ENCODE data around the gene SYNPO2.
"Not testable (repeated sequence)": the region's sequence is repeated elsewhere in the genome, so short reads cannot be mapped to it uniquely, and the experiment has no call there.

The SYNPO2 gene

GRCh38 chr4:119050527-119051090 lies 162.0 kb downstream of the SYNPO2 start:
- H3K4me1 Mint-ChIP-seq = no peaks in the 10 kb centered on the region
- no peak for DNase-seq

DNA sequence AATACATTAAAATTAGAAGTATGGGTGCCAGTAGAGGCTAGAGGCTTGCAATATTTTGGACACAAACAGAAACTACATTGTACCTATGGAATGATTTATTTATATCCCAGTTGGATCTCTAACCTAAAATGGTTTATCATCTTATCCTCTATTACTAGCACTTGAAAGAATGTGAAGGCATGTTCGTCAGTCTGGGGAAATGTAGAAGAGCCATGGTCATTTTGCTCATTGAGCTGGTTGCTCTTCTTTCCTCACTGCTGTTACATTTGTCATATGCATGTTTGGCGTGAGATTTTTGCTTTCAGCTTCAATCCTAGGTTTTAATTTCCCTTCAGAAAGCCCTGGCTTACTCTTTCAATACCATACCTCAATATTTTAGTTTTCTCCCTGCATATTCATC lies 164.6 kb downstream of the SYNPO2 start:
- H3K9me3 Mint-ChIP-seq = no peaks in the 10 kb centered on the region
- DNase-seq = no peak
- H3K27ac Mint-ChIP-seq = no peak overlapping the region
- no peaks in the 10 kb centered on the region for H3K4me1 Mint-ChIP-seq
- no peak overlapping the region for H3K4me3 Mint-ChIP-seq
- H3K27me3 Mint-ChIP-seq = peaks cover 8% of the 10 kb centered on the region
- ATAC-seq = no peak

More at GRCh38 chr4:119050527-119051090, 162.0 kb downstream of the SYNPO2 start:
- Mint-ChIP-seq H3K27me3 (peaks cover 8% of the 10 kb centered on the region), H3K9me3 (no peaks in the 10 kb centered on the region), H3K4me3 (no peak overlapping the region), H3K27ac (no peak overlapping the region)
- no peak for ATAC-seq

- Mint-ChIP-seq H3K9me3 (no peaks in the 10 kb centered on the region), H3K4me3 (no peak overlapping the region), H3K27me3 (peaks cover 8% of the 10 kb centered on the region), H3K4me1 (no peaks in the 10 kb centered on the region), H3K27ac (no peak overlapping the region)
- ATAC-seq = no peak
- DNase-seq = no peak
These were observed 165.3 kb downstream of the SYNPO2 start for GRCh38 chr4:119053997-119054396.

- Mint-ChIP-seq H3K4me1 (no peaks in the 10 kb centered on the region), H3K27ac (no peak overlapping the region), H3K9me3 (no peaks in the 10 kb centered on the region), H3K27me3 (peaks cover 8% of the 10 kb centered on the region), H3K4me3 (no peak overlapping the region)
- DNase-seq = no peak
- ATAC-seq = no peak
These were observed 168.8 kb downstream of the SYNPO2 start for GRCh38 chr4:119057417-119057816.

DNA sequence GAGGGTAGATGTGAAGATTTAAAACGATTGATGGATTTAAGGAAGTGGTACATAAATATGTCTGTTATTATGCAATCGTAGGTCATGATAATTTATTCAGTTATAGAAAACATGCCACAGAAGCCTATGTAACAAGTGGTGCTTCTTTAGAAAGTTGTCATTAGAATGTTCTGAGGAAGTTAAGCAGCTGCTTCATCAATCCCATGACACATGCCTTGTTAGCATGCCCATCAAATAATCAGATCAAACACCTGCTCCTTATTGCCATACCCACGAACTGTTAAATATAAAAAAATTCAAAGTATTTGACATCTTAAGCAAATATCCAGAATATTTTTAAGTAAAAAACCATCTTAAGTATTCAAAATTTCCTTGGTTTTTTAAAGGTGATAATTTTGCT lies 170.6 kb downstream of the SYNPO2 start:
- ATAC-seq (no peak), DNase-seq (no peak)
- H3K27ac Mint-ChIP-seq = no peak overlapping the region

GRCh38 chr4:119067125-119067524 lies 178.5 kb downstream of the SYNPO2 start:
- H3K4me1 Mint-ChIP-seq, ATAC-seq, H3K9me3 Mint-ChIP-seq, DNase-seq, H3K27ac Mint-ChIP-seq, H3K4me3 Mint-ChIP-seq: not testable (repeated sequence)
- peaks cover 20% of the 10 kb centered on the region for H3K27me3 Mint-ChIP-seq

More for the DNA sequence above, 170.6 kb downstream of the SYNPO2 start:
- no peaks in the 10 kb centered on the region for H3K4me1 Mint-ChIP-seq
- no peak overlapping the region for H3K4me3 Mint-ChIP-seq
- H3K27me3 Mint-ChIP-seq = peaks cover 6% of the 10 kb centered on the region
- H3K9me3 Mint-ChIP-seq = no peaks in the 10 kb centered on the region

DNA sequence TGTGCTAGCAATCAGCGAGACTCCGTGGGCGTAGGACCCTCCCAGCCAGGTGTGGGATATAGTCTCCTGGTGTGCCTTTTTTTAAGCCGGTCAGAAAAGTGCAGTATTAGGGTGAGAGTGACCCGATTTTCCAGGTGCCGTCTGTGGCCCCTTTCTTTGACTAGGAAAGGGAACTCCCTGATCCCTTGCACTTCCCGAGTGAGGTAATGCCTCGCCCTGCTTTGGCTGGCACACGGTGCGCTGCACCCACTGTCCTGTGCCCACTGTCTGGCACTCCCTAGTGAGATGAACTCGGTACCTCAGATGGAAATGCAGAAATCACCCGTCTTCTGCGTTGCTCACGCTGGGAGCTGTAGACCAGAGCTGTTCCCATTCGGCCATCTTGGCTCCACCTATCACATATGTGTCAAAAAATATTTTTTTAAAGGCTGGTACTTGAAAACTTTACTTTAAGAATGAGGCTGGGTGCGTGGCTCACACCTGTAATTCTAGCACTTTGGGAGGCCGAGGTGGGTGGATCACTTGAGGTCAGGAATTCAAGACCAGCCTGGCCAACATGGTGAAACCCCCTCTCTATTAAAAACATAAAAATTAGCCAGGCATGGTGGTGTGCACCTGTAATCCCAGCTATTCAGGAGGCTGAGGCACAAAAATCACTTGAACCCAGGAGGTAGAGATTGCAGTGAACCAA lies 179.2 kb downstream of the SYNPO2 start:
- H3K27me3 Mint-ChIP-seq = peaks cover 20% of the 10 kb centered on the region

DNA sequence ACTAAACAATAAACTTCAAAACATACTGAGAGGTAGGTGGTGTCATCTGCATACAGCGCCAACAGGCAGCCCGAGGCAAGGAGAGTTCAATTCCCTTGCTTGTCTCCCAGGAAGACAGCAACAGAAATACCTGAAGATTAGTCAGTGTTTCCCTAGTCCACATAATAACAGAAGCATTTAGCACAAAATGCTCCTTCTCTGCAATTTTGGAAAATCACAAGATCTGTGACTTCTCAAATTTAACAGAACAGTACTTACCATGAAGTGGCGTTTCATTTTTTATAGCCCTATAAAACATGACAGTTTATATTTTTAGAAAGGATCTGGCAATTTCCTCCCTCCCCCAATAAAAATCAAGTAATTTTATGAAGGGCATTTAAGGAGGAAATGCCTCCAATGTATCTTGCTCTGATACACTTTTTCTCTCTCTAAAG lies 179.9 kb downstream of the SYNPO2 start:
- Mint-ChIP-seq H3K9me3 (peaks cover 5 to 8% of the 10 kb centered on the region in 2 donors), H3K4me1 (no peaks in the 10 kb centered on the region), H3K27me3 (peaks cover 20% of the 10 kb centered on the region), H3K4me3 (no peak overlapping the region), H3K27ac (no peak overlapping the region)
- no peak for DNase-seq
- ATAC-seq = no peak

More for the DNA sequence above, 179.2 kb downstream of the SYNPO2 start:
- ATAC-seq, H3K4me1 Mint-ChIP-seq, H3K4me3 Mint-ChIP-seq, H3K9me3 Mint-ChIP-seq, DNase-seq, H3K27ac Mint-ChIP-seq: not testable (repeated sequence)

- H3K4me1 Mint-ChIP-seq = no peaks in the 10 kb centered on the region
- no peak for ATAC-seq
- H3K27ac Mint-ChIP-seq = no peak overlapping the region
- H3K27me3 Mint-ChIP-seq = peaks cover 12% of the 10 kb centered on the region
- no peak for DNase-seq
- peaks cover 5 to 8% of the 10 kb centered on the region in 2 donors for H3K9me3 Mint-ChIP-seq
- H3K4me3 Mint-ChIP-seq = no peak overlapping the region
These were observed 181.6 kb downstream of the SYNPO2 start for GRCh38 chr4:119070301-119070700.

DNA sequence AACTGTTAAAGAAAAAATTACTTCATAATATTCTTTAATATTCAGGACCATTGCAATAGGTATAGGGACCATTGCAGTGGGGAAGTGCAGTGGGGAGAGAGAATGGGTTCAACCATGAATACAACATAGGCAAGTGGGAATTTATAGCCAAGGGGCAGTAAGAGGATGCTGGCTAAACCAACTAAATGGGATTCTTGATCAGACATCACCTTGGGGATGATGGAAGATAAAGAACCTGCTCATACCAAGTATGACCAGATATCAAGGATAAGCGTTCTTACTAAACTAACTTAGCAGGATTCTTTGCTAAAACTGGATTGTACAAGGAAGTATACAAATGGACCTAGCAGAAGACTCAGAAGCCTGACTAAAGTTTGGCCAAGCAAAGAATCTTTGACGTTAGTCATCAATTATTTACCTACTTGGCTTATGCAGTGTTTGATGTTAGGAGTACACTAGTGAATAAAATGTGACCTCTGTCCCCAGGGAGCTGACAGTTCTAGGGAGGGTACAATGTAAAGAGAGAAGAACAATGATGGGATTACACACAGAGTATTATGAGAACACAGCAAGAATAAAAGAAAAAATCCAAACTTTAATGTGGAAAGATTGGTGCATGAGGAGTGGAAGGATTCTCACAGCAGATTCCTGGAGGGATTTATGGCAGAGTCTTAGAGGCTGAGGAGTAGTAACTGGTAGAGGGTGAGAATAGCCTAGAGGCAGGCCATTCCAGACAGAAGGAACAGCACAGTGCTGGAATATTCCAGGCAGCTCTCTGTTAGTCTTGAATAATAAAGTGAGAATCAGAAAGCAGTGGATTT lies 192.3 kb downstream of the SYNPO2 start:
- H3K9me3 Mint-ChIP-seq = no peaks in the 10 kb centered on the region
- no peak overlapping the region for H3K4me3 Mint-ChIP-seq
- DNase-seq (no peak), ATAC-seq (no peak)
- no peaks in the 10 kb centered on the region for H3K27me3 Mint-ChIP-seq
- H3K27ac Mint-ChIP-seq = no peak overlapping the region
- H3K4me1 Mint-ChIP-seq = no peaks in the 10 kb centered on the region

DNA sequence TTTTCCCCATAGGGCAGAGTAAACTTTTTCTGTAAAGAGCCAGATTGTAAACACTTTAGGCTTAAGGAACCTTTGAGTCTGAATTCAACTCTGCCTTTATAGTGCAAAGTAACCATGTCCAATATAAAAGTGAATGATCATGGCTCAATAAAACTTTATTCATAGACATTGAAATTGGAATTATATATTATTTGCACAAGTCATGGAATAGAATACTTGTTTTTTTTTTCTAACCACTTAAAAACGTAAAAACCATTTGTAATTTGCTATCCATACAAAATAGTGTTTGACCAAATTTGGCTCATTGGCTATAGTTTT lies 192.8 kb downstream of the SYNPO2 start:
- no peaks in the 10 kb centered on the region for H3K9me3 Mint-ChIP-seq
- H3K27ac Mint-ChIP-seq = no peak overlapping the region
- no peaks in the 10 kb centered on the region for H3K27me3 Mint-ChIP-seq
- no peak overlapping the region for H3K4me3 Mint-ChIP-seq
- DNase-seq = no peak
- no peaks in the 10 kb centered on the region for H3K4me1 Mint-ChIP-seq
- no peak for ATAC-seq

- DNase-seq (no peak), ATAC-seq (no peak)
- no peaks in the 10 kb centered on the region for H3K4me1 Mint-ChIP-seq
- no peak overlapping the region for H3K4me3 Mint-ChIP-seq
- H3K27ac Mint-ChIP-seq = no peak overlapping the region
- H3K27me3 Mint-ChIP-seq = no peaks in the 10 kb centered on the region
- no peaks in the 10 kb centered on the region for H3K9me3 Mint-ChIP-seq
These were observed 193.3 kb downstream of the SYNPO2 start for GRCh38 chr4:119081943-119082342.

- ATAC-seq (no peak), DNase-seq (no peak)
- no peaks in the 10 kb centered on the region for H3K9me3 Mint-ChIP-seq
- H3K4me3 Mint-ChIP-seq = no peak overlapping the region
- H3K4me1 Mint-ChIP-seq = no peaks in the 10 kb centered on the region
- no peaks in the 10 kb centered on the region for H3K27me3 Mint-ChIP-seq
- no peak overlapping the region for H3K27ac Mint-ChIP-seq
These were observed 194.0 kb downstream of the SYNPO2 start for GRCh38 chr4:119082661-119083060.

- Mint-ChIP-seq H3K4me1 (no peaks in the 10 kb centered on the region), H3K4me3 (no peak overlapping the region), H3K9me3 (no peaks in the 10 kb centered on the region), H3K27me3 (no peaks in the 10 kb centered on the region), H3K27ac (no peak overlapping the region)
- no peak for ATAC-seq
- no peak for DNase-seq
These were observed 195.9 kb downstream of the SYNPO2 start for GRCh38 chr4:119084513-119084912.

DNA sequence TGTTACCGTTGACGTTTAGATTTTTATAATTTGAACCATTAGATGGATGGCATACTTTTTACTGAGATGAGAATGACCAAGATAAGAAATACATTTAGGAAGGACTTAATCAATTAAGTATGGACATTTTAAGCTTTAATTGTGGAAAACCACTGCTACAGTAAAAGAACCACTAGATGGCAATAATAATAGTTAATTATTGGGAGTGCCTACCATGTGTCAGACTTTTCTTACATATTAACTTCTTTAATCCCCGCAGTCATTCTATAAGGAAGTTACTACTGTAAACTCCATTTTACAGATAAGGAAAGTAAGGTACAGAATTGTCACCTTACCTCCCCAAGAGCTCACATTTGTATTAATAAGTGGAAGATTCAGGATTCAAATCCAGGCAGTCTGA lies 198.5 kb downstream of the SYNPO2 start:
- Mint-ChIP-seq H3K4me1 (no peaks in the 10 kb centered on the region), H3K27ac (no peak overlapping the region), H3K27me3 (no peaks in the 10 kb centered on the region), H3K4me3 (no peak overlapping the region), H3K9me3 (no peaks in the 10 kb centered on the region)
- no peak for ATAC-seq
- no peak for DNase-seq

DNA sequence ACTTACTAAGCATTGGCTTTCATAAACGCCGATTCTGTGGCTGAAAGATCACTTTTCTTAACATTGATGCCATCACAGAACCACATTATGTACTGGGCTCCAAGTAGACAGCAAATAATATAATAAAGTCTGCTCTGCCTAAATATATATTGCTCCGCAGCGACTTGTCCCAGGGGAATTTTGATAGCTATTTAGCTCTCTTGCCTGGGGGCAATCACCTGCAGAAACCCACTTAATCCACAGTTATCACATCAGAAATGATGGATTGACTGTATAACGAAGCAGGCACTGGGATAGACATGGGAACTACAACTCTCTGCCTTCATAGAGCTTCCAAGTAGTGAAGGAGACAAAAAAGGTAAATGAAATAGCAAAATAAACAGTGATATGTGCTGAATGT lies 199.0 kb downstream of the SYNPO2 start:
- Mint-ChIP-seq H3K27ac (no peak overlapping the region), H3K4me1 (no peaks in the 10 kb centered on the region), H3K27me3 (no peaks in the 10 kb centered on the region), H3K4me3 (no peak overlapping the region), H3K9me3 (no peaks in the 10 kb centered on the region)
- ATAC-seq (no peak), DNase-seq (no peak)

All from stimulated activated naive CD8-positive, alpha-beta T cell treated with anti-CD3 and anti-CD28 coated beads, Interleukin-15, amount 100 ng/mL, for 72 hours (primary cell).